IPS DF 4.7 (cell line): ENCODE results near the gene SSNA1.

Experiments
- DNase-seq: peaks from one replicate; pipeline ENCODE4 v3.0.0-alpha.2; 2013; ENCODE audit warnings: low spot score; ENCODE audit errors: extremely low read depth

The SSNA1 gene

GRCh38 chr9:137167747-137168572 is 20.5 kb upstream of the SSNA1 start:
- DNase-seq = no peak

- DNase-seq = no peak
Measured at GRCh38 chr9:137168573-137168903, 19.9 kb upstream of the SSNA1 start.

- DNase-seq = no peak
Measured at GRCh38 chr9:137168904-137169856, 19.3 kb upstream of the SSNA1 start.

- no peak for DNase-seq
Measured at GRCh38 chr9:137169896-137170358, 18.5 kb upstream of the SSNA1 start, which contains the start of gene LRRC26. LRRC26 (minus strand) TSS chr9:137170051; CDS start chr9:137169943, 108 bp downstream.

GRCh38 chr9:137170486-137171148 is 17.9 kb upstream of the SSNA1 start:
- no peak for DNase-seq

- no peak for DNase-seq
Measured at GRCh38 chr9:137171149-137171900, 17.2 kb upstream of the SSNA1 start.

- no peak for DNase-seq
Measured at GRCh38 chr9:137172901-137173795, 15.3 kb upstream of the SSNA1 start.

- DNase-seq = no peak
Measured at GRCh38 chr9:137173796-137174664, 14.4 kb upstream of the SSNA1 start.

GRCh38 chr9:137174722-137175293 is 13.7 kb upstream of the SSNA1 start:
- DNase-seq = no peak

GRCh38 chr9:137175345-137175961 is 13.0 kb upstream of the SSNA1 start:
- DNase-seq = no peak

GRCh38 chr9:137176302-137177182 is 11.9 kb upstream of the SSNA1 start:
- no peak for DNase-seq

GRCh38 chr9:137178201-137178938 is 10.1 kb upstream of the SSNA1 start:
- DNase-seq = no peak

GRCh38 chr9:137178939-137179630 is 9.4 kb upstream of the SSNA1 start:
- no peak for DNase-seq

GRCh38 chr9:137179761-137180160 is 8.7 kb upstream of the SSNA1 start:
- DNase-seq = no peak

- DNase-seq = no peak
Measured at GRCh38 chr9:137180491-137180890, 8.0 kb upstream of the SSNA1 start.

- no peak for DNase-seq
Measured at GRCh38 chr9:137181680-137182079, 6.8 kb upstream of the SSNA1 start.
